OCI-M1 (cell line): ENCODE results near the gene SORCS2.

Experiments
- DNase-seq: peaks from one replicate; lab custom pipeline; 2025; lab: John Stamatoyannopoulos, UW

Gene SORCS2

GRCh38 chr4:7668826-7669225 is 476.5 kb downstream of the SORCS2 start:
- no peak for DNase-seq

GRCh38 chr4:7672601-7673000 is 480.3 kb downstream of the SORCS2 start:
- no peak for DNase-seq

- no peak for DNase-seq
Observed at GRCh38 chr4:7673121-7673520, 480.8 kb downstream of the SORCS2 start.

GRCh38 chr4:7674706-7675105 is 482.4 kb downstream of the SORCS2 start:
- DNase-seq: no peak

GRCh38 chr4:7675136-7675535 is 482.8 kb downstream of the SORCS2 start:
- DNase-seq: no peak

- DNase-seq: no peak
Observed at GRCh38 chr4:7675612-7676320, 483.4 kb downstream of the SORCS2 start.

- no peak for DNase-seq
Observed at GRCh38 chr4:7676398-7676922, 484.1 kb downstream of the SORCS2 start.

- DNase-seq: no peak
Observed at GRCh38 chr4:7677086-7677485, 484.7 kb downstream of the SORCS2 start.

- DNase-seq: no peak
Observed at GRCh38 chr4:7677799-7678301, 485.5 kb downstream of the SORCS2 start.

GRCh38 chr4:7678318-7678852 is 486.0 kb downstream of the SORCS2 start:
- no peak for DNase-seq

GRCh38 chr4:7679406-7680040 is 487.2 kb downstream of the SORCS2 start:
- DNase-seq: no peak

GRCh38 chr4:7680106-7680505 is 487.8 kb downstream of the SORCS2 start:
- no peak for DNase-seq

GRCh38 chr4:7680731-7681130 is 488.4 kb downstream of the SORCS2 start:
- DNase-seq: no peak

GRCh38 chr4:7683126-7683703 is 490.9 kb downstream of the SORCS2 start:
- DNase-seq: no peak

GRCh38 chr4:7684294-7684693 is 492.0 kb downstream of the SORCS2 start:
- DNase-seq: no peak

GRCh38 chr4:7686070-7686870 is 493.9 kb downstream of the SORCS2 start:
- DNase-seq: no peak

GRCh38 chr4:7687006-7687405 is 494.7 kb downstream of the SORCS2 start:
- no peak for DNase-seq

- no peak for DNase-seq
Observed at GRCh38 chr4:7687796-7688195, 495.5 kb downstream of the SORCS2 start.

GRCh38 chr4:7689773-7690693 is 497.7 kb downstream of the SORCS2 start:
- DNase-seq: no peak

- DNase-seq: no peak
Observed at GRCh38 chr4:7691061-7691460, 498.7 kb downstream of the SORCS2 start.

GRCh38 chr4:7691982-7692381 is 499.6 kb downstream of the SORCS2 start:
- DNase-seq: no peak
